HG02588 (cell line): ENCODE data around the gene FBXO31.

ENCODE experiments used
- ATAC-seq: cut with Tn5 transposase; IDR thresholded peaks from one replicate; pipeline ENCODE4 v1.9.1; 2021; ENCODE audit warnings: mild to moderate bottlenecking, moderate library complexity; ENCODE audit not compliant: unreplicated experiment

Gene FBXO31

DNA sequence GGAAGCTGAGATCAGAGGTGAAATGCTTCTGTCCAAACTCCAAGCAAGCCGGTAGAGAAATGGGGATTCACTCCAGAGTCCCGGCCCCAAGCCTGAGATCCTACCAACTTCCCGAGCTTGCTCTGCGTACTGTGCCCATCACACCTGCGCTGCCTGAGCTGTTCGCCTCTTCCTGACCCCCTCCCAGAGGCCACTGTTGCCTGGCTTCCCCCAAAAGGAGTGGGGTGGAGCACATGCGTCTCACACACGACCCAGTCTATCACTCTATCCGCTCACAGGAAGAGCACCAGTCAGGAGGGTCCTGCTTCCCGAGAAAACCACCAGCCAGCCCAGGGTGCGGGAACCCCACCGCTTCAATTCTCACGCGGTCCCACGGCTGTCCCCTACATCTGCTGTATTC is 52.9 kb downstream of the FBXO31 start:
- ATAC-seq = no peak

DNA sequence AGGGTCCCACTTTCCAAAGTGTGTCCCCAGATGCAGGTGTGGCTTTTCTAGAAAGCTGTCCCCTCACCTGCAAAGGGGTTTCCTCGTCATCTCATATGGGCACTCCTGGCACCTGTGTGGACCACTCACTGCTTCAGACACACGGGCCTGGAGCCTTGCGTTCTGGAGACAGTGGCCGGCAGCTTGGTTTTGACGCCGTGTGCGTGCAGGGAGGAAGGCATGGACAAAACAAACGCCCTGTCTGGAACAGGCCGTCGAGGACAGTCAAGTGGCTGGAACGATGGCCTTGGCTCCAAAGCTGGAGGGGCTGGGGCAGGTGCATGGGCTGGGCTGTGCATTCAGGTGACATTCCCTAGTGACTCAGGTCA is 53.3 kb downstream of the FBXO31 start:
- no peak for ATAC-seq

DNA sequence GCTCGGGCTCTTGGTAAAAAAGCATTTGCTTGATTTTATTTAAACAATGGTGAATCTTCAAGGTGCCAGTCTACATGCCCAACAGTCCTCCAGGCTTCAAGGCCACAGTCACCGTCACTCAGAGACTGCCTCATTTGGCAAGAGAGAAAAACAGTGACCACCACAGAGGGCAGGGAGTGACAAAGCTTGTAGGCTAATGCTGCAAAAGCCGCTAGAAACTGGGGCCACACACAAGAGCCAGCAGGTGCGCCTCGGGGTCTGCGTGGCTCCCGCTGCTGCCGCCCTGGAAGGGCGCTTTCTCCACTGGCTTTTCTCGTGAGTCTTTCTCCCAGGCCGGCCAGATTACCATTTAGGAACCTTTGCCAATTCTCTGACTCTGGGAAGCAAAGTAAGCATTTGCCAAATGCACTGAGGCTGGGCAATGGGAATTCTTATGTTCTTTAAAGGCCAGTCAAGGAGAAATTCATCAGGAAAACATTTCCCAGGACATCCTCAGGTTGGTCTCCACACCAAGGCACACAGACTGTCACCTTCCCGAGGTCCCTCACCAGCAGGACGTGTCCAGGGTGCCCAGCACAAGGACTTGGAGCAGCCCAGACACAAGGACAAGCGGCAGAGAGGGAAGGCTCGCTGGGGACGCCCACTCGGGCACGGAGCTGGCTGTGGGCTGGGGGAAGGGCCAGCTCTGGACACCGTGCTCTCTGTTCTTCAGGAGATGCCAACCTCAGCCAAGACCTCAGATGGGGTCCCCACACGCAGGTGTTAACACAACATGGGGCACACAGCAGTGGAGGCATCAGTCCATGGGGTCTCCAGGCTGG is 53.9 kb downstream of the FBXO31 start:
- ATAC-seq = no peak

GRCh38 chr16:87328846-87329245 is 54.7 kb downstream of the FBXO31 start:
- no peak for ATAC-seq

- no peak for ATAC-seq
These were observed 55.6 kb downstream of the FBXO31 start for GRCh38 chr16:87327798-87328495.

- no peak for ATAC-seq
These were observed 57.4 kb downstream of the FBXO31 start for GRCh38 chr16:87326151-87326571.

- ATAC-seq = no peak
These were observed 58.1 kb downstream of the FBXO31 start for GRCh38 chr16:87325423-87325858.

- ATAC-seq = no peak
These were observed 58.9 kb downstream of the FBXO31 start for GRCh38 chr16:87324411-87325275.

DNA sequence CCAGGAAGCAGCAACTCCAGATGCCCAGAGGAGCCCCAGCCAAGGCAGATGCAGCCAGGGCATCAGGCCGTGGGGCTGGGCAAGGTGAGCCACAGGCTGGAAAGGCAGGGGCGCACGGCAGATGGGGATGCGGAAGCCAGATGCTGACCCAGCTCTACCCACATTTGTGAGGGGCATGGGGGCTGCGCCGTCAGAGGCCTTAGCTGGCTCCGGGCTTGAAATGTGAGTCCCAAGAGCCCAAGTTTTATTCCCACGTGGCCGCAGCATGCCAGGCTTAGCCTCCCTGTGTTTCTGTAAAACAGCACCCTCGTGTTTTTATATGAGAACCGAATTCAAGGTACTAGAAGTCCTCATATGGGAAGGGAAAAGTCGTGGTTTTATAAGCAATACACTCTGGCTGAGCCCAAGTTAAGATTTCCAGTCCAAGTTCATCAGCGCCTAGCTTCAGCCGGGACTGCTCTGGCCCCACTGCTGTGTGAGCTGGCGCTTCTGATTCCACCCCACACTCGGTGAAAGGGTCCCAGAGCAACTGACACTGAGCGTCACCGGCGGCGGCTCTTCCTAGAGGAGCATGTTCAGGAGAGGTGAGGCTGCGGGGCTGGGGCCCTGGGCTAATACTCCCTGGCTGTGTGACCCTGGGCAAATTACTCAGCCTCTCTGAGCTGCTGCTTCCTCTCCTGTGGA is 59.7 kb downstream of the FBXO31 start:
- ATAC-seq = no peak

GRCh38 chr16:87322833-87323726 is 60.5 kb downstream of the FBXO31 start:
- ATAC-seq = no peak

DNA sequence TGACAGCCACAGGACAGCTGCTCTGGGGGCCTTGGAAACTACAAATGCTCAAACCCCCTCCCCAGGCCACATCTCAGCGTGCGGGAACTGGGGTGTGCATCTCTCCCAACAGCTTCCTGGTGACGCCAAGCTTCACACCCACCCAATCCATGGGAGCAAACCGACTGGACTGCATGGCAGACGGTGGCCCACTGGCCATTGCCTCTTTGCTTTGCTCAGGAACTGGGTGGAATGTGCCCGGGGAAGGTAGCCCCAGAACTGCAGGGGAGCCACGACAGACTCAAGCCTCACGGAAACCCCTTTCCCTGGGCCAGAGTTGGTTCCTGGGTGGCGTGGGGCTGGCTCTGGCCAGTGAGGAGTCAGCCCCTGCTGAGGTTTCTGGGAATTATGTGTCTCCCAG is 61.2 kb downstream of the FBXO31 start:
- ATAC-seq = no peak

DNA sequence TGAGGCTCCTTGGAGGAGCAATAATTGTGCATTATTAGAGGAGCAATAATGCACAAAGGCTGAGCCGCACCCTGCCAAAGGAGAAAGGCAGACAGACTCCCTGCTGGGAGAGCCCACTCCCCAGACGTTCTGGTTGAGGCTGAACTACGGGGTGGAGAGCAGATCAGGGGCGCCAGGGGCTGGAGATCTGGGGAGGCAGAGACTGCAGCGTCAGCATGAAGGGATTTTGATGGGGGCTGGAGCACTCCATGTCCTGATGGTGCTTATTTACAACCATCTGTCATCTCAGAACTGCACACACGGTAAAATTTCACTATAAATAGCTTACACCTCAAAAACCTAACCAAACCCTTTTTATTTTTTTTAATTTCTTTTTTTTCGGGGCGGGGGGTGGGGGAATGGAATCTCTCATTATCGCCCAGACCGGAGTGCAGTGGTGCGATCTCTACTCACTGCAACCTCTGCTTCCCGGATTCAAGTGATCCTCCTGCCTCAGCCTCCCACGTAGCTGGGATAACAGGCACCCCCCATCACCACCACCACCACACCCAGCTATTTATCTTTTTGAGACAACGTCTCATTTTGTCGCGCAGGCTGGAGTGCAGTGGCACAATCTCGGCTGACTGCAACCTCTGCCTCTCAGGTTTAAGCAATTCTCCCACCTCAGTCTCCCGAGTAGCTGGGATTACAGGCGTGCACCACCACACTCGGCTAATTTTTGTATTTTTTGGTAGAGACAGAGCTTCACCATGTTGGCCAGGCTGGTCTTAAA is 62.1 kb downstream of the FBXO31 start:
- ATAC-seq = no peak

DNA sequence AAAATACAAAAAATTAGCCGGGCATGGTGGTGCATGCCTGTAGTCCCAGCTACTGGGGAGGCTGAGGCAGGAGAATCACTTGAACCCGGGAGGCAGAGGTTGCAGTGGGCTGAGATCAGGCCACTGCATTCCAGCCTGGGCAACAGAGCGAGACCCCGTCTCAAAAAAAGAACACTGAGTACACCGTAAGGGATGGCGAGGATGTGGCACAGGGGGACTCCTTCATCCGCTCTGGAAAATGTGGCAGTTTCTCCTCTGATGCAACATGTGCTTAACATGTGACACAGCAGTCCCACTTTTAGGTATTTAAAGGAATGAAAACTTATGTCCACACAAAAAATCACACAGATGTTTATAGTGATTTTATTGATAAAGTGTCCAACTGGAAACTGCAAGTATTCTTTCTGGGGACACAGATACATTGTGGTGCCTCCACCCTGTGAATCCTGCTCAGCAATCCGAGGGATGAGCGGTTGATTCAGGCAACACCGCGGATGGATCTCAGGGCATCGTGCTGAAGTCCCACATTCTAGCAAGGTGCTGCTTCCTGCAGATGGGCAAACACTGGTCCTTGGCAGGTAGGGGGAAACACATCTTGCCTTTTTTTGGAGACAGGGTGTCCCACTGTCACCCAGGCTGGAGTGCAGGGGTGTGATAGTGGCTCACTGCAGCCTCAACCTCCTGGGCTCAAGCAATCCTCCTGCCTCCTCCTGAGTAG is 62.9 kb downstream of the FBXO31 start:
- ATAC-seq = no peak

DNA sequence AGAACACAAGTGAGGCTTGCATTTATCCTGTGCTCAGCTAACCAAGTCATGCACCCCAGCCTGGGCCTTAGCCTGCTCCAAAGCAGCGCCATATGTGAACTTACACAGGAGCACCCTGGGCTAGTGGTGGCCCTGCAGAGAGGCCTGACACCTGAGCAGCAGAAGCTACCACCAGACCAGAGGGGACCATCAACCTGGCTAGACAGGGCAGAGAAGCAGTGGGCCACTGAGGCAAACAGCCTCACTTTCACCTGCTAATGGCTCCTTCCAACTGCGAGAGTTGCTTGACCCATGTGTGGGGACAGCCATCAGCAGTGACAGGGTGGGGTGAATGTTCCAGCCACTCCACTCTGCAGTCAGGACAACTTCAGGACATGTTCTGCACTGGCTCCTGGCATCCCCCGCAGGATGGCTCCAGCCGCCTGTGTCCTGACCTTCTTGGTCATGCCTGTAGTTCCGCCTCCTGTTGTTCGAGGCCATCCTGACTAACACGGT is 63.5 kb downstream of the FBXO31 start:
- no peak for ATAC-seq

DNA sequence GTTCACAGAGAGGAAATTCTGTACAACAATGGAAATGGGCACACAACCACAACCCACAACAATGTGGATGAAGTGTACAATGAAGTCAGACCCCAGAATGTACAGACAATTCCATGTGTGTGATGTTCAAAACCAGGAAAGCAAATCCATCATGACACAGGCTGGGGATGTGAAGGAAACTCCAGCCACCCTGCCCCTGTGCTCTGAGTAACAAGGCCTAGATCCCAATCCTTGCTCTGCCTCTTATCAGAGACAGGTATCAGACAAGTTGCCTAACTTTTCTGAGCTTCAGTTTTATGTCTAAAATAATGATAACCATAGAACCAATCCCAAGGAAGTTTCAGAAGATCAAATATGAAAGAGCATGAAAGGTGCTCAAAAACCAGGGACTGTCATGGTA is 64.6 kb downstream of the FBXO31 start:
- no peak for ATAC-seq

GRCh38 chr16:87317750-87318644 is 65.6 kb downstream of the FBXO31 start:
- peak; percentile 7 for ATAC-seq
